Mammary epithelial cell (primary cell): ENCODE results near the gene PAQR6.

Source experiments
- CTCF ChIP-seq, 2 donors: IDR thresholded peaks in 1 of 2; conservative IDR thresholded peaks in 1 of 2; 2 replicates each; pipeline ENCODE4 v1.5.1; 2011 to 2012; ENCODE audit warnings: inconsistent platforms in 2 of 2, low read length in 2 of 2, mild to moderate bottlenecking in 2 of 2, control low read depth in 1 of 2, low read depth in 1 of 2; ENCODE audit not compliant: insufficient read depth in 1 of 2; ENCODE audit errors: extremely low read depth in 1 of 2
- EZH2 ChIP-seq: IDR thresholded peaks from 2 replicates; pipeline ENCODE4 v1.6.1; 2012; ENCODE audit warnings: low read length, inconsistent platforms, borderline replicate concordance

GRCh38 chr1:156212130-156212529, 35.7 kb downstream of the PAQR6 start:
- TF ChIP-seq EZH2: no peak
- TF ChIP-seq CTCF (conservative IDR thresholded peaks at IDR 0.05 in 1 of 2, IDR thresholded peaks at IDR 0.05 in 1 of 2; ENCODE audit: extremely low read depth in 1 of 2, insufficient read depth in 1 of 2, low read depth in 1 of 2, low read length in 2 of 2): no peak
